GM23248 (cell line): Measurements from ENCODE around the gene LCN12.

ENCODE experiments used
- EZH2 ChIP-seq: fragments of 200-600 bp; sonication (generic); IDR thresholded peaks from 2 replicates; pipeline ENCODE4 v1.6.1; 2018; ENCODE audit warnings: antibody characterized with exemption, mild to moderate bottlenecking; ENCODE audit not compliant: insufficient read depth, poor library complexity, severe bottlenecking
- EZH2phosphoT487 ChIP-seq: fragments of 200-600 bp; sonication (generic); IDR thresholded peaks from 2 replicates; pipeline ENCODE4 v1.6.1; 2018; ENCODE audit warnings: antibody characterized with exemption, moderate library complexity, mild to moderate bottlenecking, low read depth; ENCODE audit not compliant: insufficient read depth

GRCh38 chr9:136973618-136974617, 21.8 kb downstream of the LCN12 start:
- TF ChIP-seq EZH2 (no peak), EZH2phosphoT487 (no peak)
